ENCODE results near the gene DLGAP5. TPM values are rescaled to one million over a fixed set of nuclear protein-coding genes. Genes with fewer than 3 reads are reported as not detected.

DLGAP5 gene
- total and polyA plus RNA-seq, 9 donors: 0.43 to 0.69 (median 0.47) TPM; not detected in 4

DNA sequence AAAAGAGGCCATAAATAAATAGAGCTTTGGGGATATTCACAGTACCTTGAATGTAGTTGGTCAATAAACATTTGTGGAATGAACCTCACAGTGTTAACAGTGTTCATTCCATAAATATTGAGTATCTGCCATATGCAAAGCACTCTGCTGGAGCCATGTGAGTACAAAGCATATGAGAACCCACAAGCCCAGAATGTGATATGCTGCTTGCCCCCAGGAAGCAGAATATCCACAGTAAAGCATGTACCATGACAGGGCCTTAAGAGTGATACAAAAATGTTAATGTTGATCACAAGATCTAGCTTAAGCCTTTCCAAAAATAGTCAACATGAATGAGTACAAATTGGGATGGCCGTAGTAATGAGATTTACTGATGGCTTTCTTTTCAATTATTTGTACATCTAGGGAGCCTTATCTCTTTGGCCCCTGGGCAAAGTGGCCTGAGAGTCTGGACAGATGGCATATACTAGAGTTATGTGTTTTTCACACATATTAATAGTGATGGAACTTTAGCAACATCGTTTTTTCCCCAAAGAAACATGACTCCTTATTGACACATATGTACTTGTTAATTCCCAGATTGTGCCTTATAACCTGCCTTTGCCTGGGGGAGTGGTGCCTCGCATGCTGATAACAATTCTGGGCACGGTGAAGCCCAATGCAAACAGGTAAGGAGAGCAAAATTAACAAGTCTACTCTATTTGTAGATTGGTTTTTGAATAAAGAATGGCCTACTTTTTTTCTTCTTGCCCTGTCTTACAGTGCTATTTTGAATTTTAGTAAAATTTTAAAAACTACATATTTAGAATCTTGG is 51.5 kb downstream of the DLGAP5 start:
- no peak overlapping the region for H3K4me3 ChIP-seq
- H3K9me3 ChIP-seq: no peaks in the 10 kb centered on the region
- intact Hi-C loops (cut with DNase I): loop anchor here in 1 of 4 donors (5.0 kb wide), 1 partner anchor 48 kb away; no protein-coding TSS in a partner anchor
- 81 to 87% (median 84%) methylated on average over 4 of the region's 4 CpGs for WGBS, 3 donors
- H3K27me3 ChIP-seq: no peaks in the 10 kb centered on the region
- no peak for TF ChIP-seq EP300 (IDR thresholded peaks at IDR 0.05)
- no peak overlapping the region for H3K27ac ChIP-seq
- no peaks in the 10 kb centered on the region for H3K36me3 ChIP-seq
- no peak for DNase-seq
- H3K4me1 ChIP-seq (ENCODE audit: insufficient read depth): peaks cover 15% of the 10 kb centered on the region

DNA sequence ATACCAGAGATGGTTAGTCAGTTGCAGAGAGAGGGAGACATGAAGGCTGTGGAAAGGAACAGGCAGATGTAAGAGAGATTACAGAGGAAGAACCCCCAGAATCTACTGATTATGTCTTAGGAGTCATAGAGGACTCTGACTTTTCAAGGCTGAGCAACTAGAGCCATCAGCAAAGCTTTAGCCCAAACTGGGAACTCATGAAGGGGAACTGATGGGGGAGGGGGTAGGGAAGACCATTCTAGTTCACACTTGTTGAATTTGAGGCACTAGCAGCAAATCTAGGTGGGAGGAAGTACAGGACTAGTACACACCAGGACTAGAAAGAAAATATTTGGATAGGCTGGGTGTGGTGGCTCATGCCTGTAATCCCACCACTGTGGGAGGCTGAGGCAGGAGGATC is 52.2 kb downstream of the DLGAP5 start:
- no peak overlapping the region for H3K4me3 ChIP-seq
- intact Hi-C loops (cut with DNase I): loop anchor here in 1 of 4 donors (5.0 kb wide), 1 partner anchor 47 kb away; no protein-coding TSS in a partner anchor
- no peaks in the 10 kb centered on the region for H3K36me3 ChIP-seq
- no peak for DNase-seq
- H3K27ac ChIP-seq: no peak overlapping the region
- H3K27me3 ChIP-seq: no peaks in the 10 kb centered on the region
- TF ChIP-seq, protein P1, sequence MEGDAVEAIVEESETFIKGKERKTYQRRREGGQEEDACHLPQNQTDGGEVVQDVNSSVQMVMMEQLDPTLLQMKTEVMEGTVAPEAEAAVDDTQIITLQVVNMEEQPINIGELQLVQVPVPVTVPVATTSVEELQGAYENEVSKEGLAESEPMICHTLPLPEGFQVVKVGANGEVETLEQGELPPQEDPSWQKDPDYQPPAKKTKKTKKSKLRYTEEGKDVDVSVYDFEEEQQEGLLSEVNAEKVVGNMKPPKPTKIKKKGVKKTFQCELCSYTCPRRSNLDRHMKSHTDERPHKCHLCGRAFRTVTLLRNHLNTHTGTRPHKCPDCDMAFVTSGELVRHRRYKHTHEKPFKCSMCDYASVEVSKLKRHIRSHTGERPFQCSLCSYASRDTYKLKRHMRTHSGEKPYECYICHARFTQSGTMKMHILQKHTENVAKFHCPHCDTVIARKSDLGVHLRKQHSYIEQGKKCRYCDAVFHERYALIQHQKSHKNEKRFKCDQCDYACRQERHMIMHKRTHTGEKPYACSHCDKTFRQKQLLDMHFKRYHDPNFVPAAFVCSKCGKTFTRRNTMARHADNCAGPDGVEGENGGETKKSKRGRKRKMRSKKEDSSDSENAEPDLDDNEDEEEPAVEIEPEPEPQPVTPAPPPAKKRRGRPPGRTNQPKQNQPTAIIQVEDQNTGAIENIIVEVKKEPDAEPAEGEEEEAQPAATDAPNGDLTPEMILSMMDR (IDR thresholded peaks at IDR 0.05): no peak
- no peak for TF ChIP-seq POLR2A (IDR thresholded peaks at IDR 0.05)
- no peak for TF ChIP-seq EP300 (IDR thresholded peaks at IDR 0.05)
- H3K4me1 ChIP-seq (ENCODE audit: insufficient read depth): peaks cover 19% of the 10 kb centered on the region
- H3K9me3 ChIP-seq: no peaks in the 10 kb centered on the region

DNA sequence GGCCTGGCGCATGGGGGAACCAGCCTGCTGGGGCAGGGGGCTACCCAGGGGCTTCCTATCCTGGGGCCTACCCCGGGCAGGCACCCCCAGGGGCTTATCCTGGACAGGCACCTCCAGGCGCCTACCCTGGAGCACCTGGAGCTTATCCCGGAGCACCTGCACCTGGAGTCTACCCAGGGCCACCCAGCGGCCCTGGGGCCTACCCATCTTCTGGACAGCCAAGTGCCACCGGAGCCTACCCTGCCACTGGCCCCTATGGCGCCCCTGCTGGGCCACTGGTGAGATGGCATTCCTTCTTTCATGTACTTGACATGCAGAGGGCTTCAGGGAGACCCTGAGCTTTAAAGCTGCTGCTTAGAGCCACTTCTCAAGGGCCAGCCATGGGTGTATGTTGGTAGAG is 53.3 kb downstream of the DLGAP5 start:
- no peaks in the 10 kb centered on the region for H3K27me3 ChIP-seq
- 87 to 92% (median 89%) methylated on average over 7 of the region's 7 CpGs for WGBS, 3 donors
- TF ChIP-seq, protein P1 (IDR thresholded peaks at IDR 0.05): no peak
- no peak for TF ChIP-seq POLR2A (IDR thresholded peaks at IDR 0.05)
- no peak for TF ChIP-seq EP300 (IDR thresholded peaks at IDR 0.05)
- no peaks in the 10 kb centered on the region for H3K9me3 ChIP-seq
- peaks cover 24% of the 10 kb centered on the region for H3K4me1 ChIP-seq (ENCODE audit: insufficient read depth)
- H3K36me3 ChIP-seq: no peaks in the 10 kb centered on the region
- peak overlapping the region; percentile 41 to 65 for H3K27ac ChIP-seq
- intact Hi-C loops (cut with DNase I): loop anchor here in 1 of 4 donors (5.0 kb wide), 1 partner anchor 46 kb away; no protein-coding TSS in a partner anchor
- H3K4me3 ChIP-seq: no peak overlapping the region
- DNase-seq: no peak

DNA sequence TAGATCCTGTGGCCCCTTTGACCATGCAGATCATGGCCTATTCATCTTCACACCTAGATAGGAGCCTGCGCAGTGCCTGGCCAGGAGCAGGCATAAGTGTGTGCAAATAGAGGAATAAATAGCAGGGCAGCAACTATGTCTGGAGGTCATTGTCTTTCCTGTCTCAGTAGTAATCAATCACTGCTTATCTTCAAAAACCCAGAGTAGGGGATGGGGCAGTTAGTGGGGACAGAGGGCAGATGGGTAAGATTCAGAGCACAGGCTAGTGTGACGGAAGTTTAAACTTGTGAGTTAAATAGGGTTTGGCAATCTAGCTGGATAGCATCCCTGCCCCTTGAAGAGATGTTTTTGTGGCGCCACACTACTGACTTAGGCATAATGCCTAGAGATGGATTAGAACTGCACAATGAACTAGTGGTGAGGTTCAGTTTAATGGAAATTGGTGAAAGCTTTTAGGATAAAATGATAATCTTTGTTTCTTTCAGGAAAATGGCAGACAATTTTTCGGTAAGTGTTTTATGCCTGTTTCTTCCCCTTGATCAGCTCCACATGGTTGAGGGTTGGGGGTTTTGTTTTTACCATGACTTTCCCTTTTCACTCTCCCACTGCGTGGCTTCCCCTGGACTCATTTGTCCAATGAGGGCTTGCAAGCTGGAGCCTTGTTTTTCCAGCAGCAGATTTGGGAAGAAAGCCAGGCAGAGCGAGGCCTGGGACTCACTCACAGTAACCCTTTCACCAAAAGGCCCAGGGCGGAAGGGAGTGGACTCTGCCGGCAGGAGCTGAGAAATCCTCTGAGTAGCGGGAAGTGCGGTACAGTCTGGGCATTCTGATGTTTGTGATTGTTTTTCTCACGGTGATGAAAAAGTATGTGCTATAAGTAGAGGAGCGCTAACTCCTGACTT is 54.2 kb downstream of the DLGAP5 start:
- Histone ChIP-seq H3K4me1 (ENCODE audit: insufficient read depth) (peaks cover 24% of the 10 kb centered on the region), H3K27ac (peak overlapping the region in 1 of 2 donors; percentile 65), H3K27me3 (no peaks in the 10 kb centered on the region), H3K9me3 (no peaks in the 10 kb centered on the region), H3K36me3 (no peaks in the 10 kb centered on the region), H3K4me3 (peak overlapping the region; percentile 19)
- DNase-seq: peak; percentile 84 to 90 (median 87)
- TF ChIP-seq POLR2A (IDR thresholded peaks at IDR 0.05) (no peak), EP300 (IDR thresholded peaks at IDR 0.05) (no peak)
- TF ChIP-seq, protein P1 (IDR thresholded peaks at IDR 0.05): no peak
- intact Hi-C loops (cut with DNase I): loop anchor here in 1 of 4 donors (5.0 kb wide), 1 partner anchor 45 kb away; no protein-coding TSS in a partner anchor
- WGBS, 3 donors: 14 to 19% (median 17%) methylated on average over 12 of the region's 12 CpGs
